ENCODE measurements around the gene PHACTR2. TPM values are rescaled to one million over a fixed set of nuclear protein-coding genes. Genes with fewer than 3 reads are reported as not detected.

PHACTR2 gene
- total and polyA plus RNA-seq, 2 of the 13 experiments (the other 11 are each of a cell fraction or from before 2014, with no cell fraction given), result 11.3 to 28.2 TPM

GRCh38 chr6:143778926-143779325 lies 101.2 kb downstream of the PHACTR2 start:
- no peak overlapping the region for H3K27ac ChIP-seq (ENCODE audit: extremely low read length, insufficient read depth, low read length)
- in situ Hi-C loops (cut with HindIII; ENCODE audit: extremely low pct_ligation_motif_present, low pct_unique_long_range_greater_than_20kb) (no loop called here), intact Hi-C loops (cut with micrococcal nuclease; ENCODE audit: unreplicated experiment) (no loop called here)
- ATAC-seq (no peak), DNase-seq (ENCODE audit: low spot score) (no peak), FAIRE-seq (no peak)
- H3K79me2 ChIP-seq (ENCODE audit: insufficient read depth, low read length), result no peaks in the 10 kb centered on the region
- no peak overlapping the region for H3K4me3 ChIP-seq (replicated peaks in 1 of 3; ENCODE audit: insufficient read depth in 1 of 3, low read depth in 2 of 3, low read length in 3 of 3)
- TF ChIP-seq ATRX (CRISPR knock-in tag; IDR thresholded peaks at IDR 0.05; ENCODE audit: borderline replicate concordance) (no peak), ZNF350 (CRISPR knock-in tag; IDR thresholded peaks at IDR 0.05; ENCODE audit: borderline replicate concordance, low read depth) (no peak), ZNF136 (CRISPR knock-in tag; IDR thresholded peaks at IDR 0.05; ENCODE audit: low read depth) (no peak), HIVEP1 (CRISPR knock-in tag; IDR thresholded peaks at IDR 0.05) (no peak), ZNF703 (CRISPR knock-in tag; IDR thresholded peaks at IDR 0.05; ENCODE audit: borderline replicate concordance) (no peak), ZMYM3 (CRISPR knock-in tag; IDR thresholded peaks at IDR 0.05) (no peak), ZBTB38 (CRISPR knock-in tag; IDR thresholded peaks at IDR 0.05) (no peak), KDM6A (CRISPR knock-in tag; IDR thresholded peaks at IDR 0.05; ENCODE audit: low read depth) (no peak), NFATC3 (CRISPR knock-in tag; IDR thresholded peaks at IDR 0.05) (no peak)
- no TSS peak for BruUV-seq (replicated peaks)
- no peaks in the 10 kb centered on the region for H3K9me3 ChIP-seq (ENCODE audit: low read length)
- H3K4me2 ChIP-seq (ENCODE audit: low read depth, low read length), result no peak overlapping the region
- peaks cover 14% of the 10 kb centered on the region for H3K4me1 ChIP-seq (ENCODE audit: insufficient read depth, low read length)
- no peak overlapping the region for H2AFZ ChIP-seq (ENCODE audit: low read length)
- no peaks in the 10 kb centered on the region for H4K20me1 ChIP-seq (ENCODE audit: insufficient read depth, low read length)
- 94% methylated on average over 2 of the region's 2 CpGs for WGBS (ENCODE audit: low lambda C conversion rate)
- H3K9ac ChIP-seq (ENCODE audit: insufficient read depth, low read depth, low read length), result no peak overlapping the region
- ChIA-PET CTCF (ENCODE audit: low intra/inter-chr PET ratio, low total read pairs) (no interaction called here), POLR2A (no interaction called here)
- no peaks in the 10 kb centered on the region for H3K27me3 ChIP-seq (ENCODE audit: control insufficient read depth in 1 of 2, insufficient read depth in 2 of 2, low read length in 2 of 2)
- peaks cover 6 to 24% of the 10 kb centered on the region in 2 experiments; a peak in 4 of 5 replicates for H3K36me3 ChIP-seq (replicated peaks in 1 of 2; ENCODE audit: control insufficient read depth in 1 of 2, insufficient read depth in 2 of 2, low read length in 2 of 2)

- ChIA-PET CTCF (ENCODE audit: low intra/inter-chr PET ratio, low total read pairs) (no interaction called here), POLR2A (no interaction called here)
- H3K27ac ChIP-seq (ENCODE audit: extremely low read length, insufficient read depth, low read length), result no peak overlapping the region
- no peak overlapping the region for H3K9ac ChIP-seq (ENCODE audit: insufficient read depth, low read depth, low read length)
- WGBS (ENCODE audit: low lambda C conversion rate), result 95% methylated on average over 5 of the region's 5 CpGs
- no peaks in the 10 kb centered on the region for H4K20me1 ChIP-seq (ENCODE audit: insufficient read depth, low read length)
- ATAC-seq, result no peak
- peaks cover 28% of the 10 kb centered on the region for H3K9me3 ChIP-seq (ENCODE audit: low read length)
- H3K4me1 ChIP-seq (ENCODE audit: insufficient read depth, low read length), result peaks cover 6% of the 10 kb centered on the region; the same call in 1 of the 2 replicates
- H2AFZ ChIP-seq (ENCODE audit: low read length), result no peak overlapping the region
- H3K4me2 ChIP-seq (ENCODE audit: low read depth, low read length), result no peak overlapping the region
- FAIRE-seq, result no peak
- H3K27me3 ChIP-seq (ENCODE audit: control insufficient read depth in 1 of 2, insufficient read depth in 2 of 2, low read length in 2 of 2), result no peaks in the 10 kb centered on the region
- DNase-seq (ENCODE audit: low spot score), result no peak
- no peaks in the 10 kb centered on the region for H3K79me2 ChIP-seq (ENCODE audit: insufficient read depth, low read length)
- H3K4me3 ChIP-seq (replicated peaks in 1 of 3; ENCODE audit: insufficient read depth in 1 of 3, low read depth in 2 of 3, low read length in 3 of 3), result no peak overlapping the region
- peaks cover 4 to 25% of the 10 kb centered on the region in 2 experiments; a peak in 2 of 5 replicates for H3K36me3 ChIP-seq (replicated peaks in 1 of 2; ENCODE audit: control insufficient read depth in 1 of 2, insufficient read depth in 2 of 2, low read length in 2 of 2)
- BruUV-seq (replicated peaks), result no TSS peak
- intact Hi-C loops (cut with micrococcal nuclease; ENCODE audit: unreplicated experiment) (no loop called here), in situ Hi-C loops (cut with HindIII; ENCODE audit: extremely low pct_ligation_motif_present, low pct_unique_long_range_greater_than_20kb) (no loop called here)
- no peak for TF ChIP-seq EED (CRISPR knock-in tag; IDR thresholded peaks at IDR 0.05)
- no peak for TF ChIP-seq EZH2 (conservative IDR thresholded peaks at IDR 0.05; ENCODE audit: low read depth, low read length)
- no peak for TF ChIP-seq SPEN (CRISPR knock-in tag; IDR thresholded peaks at IDR 0.05; ENCODE audit: low read depth)
- TF ChIP-seq CCDC6 (CRISPR knock-in tag; IDR thresholded peaks at IDR 0.05), result no peak
- TF ChIP-seq, protein P1, sequence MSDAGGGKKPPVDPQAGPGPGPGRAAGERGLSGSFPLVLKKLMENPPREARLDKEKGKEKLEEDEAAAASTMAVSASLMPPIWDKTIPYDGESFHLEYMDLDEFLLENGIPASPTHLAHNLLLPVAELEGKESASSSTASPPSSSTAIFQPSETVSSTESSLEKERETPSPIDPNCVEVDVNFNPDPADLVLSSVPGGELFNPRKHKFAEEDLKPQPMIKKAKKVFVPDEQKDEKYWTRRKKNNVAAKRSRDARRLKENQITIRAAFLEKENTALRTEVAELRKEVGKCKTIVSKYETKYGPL (CRISPR knock-in tag; IDR thresholded peaks at IDR 0.05), result no peak
- TF ChIP-seq, protein P2, sequence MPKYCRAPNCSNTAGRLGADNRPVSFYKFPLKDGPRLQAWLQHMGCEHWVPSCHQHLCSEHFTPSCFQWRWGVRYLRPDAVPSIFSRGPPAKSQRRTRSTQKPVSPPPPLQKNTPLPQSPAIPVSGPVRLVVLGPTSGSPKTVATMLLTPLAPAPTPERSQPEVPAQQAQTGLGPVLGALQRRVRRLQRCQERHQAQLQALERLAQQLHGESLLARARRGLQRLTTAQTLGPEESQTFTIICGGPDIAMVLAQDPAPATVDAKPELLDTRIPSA (CRISPR knock-in tag; IDR thresholded peaks at IDR 0.05; ENCODE audit: borderline replicate concordance), result no peak
- TF ChIP-seq ZNF572 (CRISPR knock-in tag; IDR thresholded peaks at IDR 0.05), result no peak
- TF ChIP-seq FOXA1 (IDR thresholded peaks at IDR 0.05), result no peak
- no peak for TF ChIP-seq FOXA1 (CRISPR knock-in tag; IDR thresholded peaks at IDR 0.05)
- TF ChIP-seq, protein P3, sequence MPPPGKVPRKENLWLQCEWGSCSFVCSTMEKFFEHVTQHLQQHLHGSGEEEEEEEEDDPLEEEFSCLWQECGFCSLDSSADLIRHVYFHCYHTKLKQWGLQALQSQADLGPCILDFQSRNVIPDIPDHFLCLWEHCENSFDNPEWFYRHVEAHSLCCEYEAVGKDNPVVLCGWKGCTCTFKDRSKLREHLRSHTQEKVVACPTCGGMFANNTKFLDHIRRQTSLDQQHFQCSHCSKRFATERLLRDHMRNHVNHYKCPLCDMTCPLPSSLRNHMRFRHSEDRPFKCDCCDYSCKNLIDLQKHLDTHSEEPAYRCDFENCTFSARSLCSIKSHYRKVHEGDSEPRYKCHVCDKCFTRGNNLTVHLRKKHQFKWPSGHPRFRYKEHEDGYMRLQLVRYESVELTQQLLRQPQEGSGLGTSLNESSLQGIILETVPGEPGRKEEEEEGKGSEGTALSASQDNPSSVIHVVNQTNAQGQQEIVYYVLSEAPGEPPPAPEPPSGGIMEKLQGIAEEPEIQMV (CRISPR knock-in tag; IDR thresholded peaks at IDR 0.05; ENCODE audit: low read depth), result no peak
Measured at GRCh38 chr6:143782481-143782880, 104.7 kb downstream of the PHACTR2 start.

All from HepG2 (cell line).